ENCODE measurements around the gene B4GALT6. TPM values are rescaled to one million over a fixed set of nuclear protein-coding genes. Genes with fewer than 3 reads are reported as not detected.

The B4GALT6 gene
- total RNA-seq, 2 experiments from 2014 or later = 1.1 to 2.0 TPM

DNA sequence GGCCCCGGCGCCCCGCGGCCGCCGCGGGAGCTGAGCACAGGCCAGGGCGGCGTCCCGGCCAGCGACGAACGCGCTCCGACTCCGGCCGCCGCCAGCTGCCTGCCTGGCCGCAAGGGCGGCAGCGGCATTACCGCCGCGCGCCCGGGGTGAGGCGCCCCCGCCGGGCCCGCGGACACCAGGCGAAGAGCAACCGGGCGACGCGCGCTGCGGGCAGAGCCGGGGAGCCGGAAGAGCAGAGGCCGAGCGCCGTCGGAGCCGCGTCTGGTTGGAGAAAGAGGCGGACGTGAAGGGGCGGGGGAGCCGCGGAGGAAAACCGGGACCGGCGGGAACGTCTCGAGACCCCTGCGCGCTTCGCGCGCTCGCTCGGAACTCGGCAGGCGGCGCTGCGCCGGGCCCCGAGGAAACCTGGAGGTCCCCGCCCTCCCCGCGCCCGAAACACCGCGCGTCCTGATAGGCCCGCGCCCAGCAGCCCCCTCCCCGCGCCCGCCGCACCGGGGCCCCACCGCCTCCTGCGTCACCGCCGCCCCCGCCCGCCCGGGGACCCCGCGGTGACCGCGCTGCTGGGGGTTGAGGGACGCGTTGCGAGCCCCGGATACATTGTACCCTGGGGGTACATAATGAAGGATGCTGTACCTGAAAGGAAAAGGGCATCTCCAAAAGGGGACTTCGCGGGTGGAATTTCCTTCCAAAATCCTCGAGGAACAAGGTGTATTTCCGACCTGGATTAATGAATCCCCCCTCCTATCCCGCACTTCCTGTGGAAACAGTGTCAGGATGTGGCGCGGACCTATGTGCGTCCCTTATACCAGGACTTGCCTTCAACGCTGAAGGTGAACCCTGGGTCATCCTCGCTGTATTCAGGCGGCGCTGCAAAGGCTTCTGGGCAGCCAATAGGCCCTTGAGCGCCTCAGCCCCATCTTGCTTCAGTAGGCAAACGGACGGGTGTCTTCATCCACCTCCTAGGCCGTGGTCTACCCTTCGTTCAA is 1.0 kb upstream of the B4GALT6 start:
- DNase-seq = peak; percentile 41
- H3K27ac Mint-ChIP-seq = no peak overlapping the region
- H3K36me3 Mint-ChIP-seq (ENCODE audit: low read depth) = no peaks in the 10 kb centered on the region
- peaks cover 47% of the 10 kb centered on the region for H3K27me3 Mint-ChIP-seq
- POLR2A ChIA-PET = no interaction called here
- H3K9me3 Mint-ChIP-seq = no peaks in the 10 kb centered on the region
- peak overlapping the region; percentile 75 for H3K4me3 Mint-ChIP-seq
- H3K4me1 Mint-ChIP-seq = peaks cover 20% of the 10 kb centered on the region
- CTCF ChIA-PET = interaction anchor here (0.6 to 1.3 kb wide), 2 partner anchors 14 to 38 kb away, joined by 3 to 4 read pairs; no protein-coding TSS in a partner anchor

DNA sequence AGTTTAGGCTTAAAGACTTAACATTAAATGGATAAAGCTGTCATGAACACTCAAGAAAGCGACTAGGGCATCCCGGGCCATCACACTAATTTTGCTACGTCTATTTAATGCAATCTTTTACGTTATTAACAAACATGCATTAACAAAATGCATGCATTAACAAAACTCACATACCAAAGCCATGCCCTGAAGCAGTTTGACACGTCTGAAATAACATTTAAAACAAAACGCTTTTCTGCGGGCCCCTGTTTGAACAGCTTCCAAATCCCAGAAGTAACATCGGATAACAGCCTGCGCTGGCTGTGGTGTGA is 458 bp downstream of the B4GALT6 start:
- POLR2A ChIA-PET = no interaction called here
- peak overlapping the region; percentile 75 for H3K4me3 Mint-ChIP-seq
- peaks cover 20% of the 10 kb centered on the region for H3K4me1 Mint-ChIP-seq
- peaks cover 46% of the 10 kb centered on the region for H3K27me3 Mint-ChIP-seq
- H3K9me3 Mint-ChIP-seq = no peaks in the 10 kb centered on the region
- CTCF ChIA-PET = interaction anchor here (0.5 to 1.3 kb wide), 2 partner anchors 39 to 418 kb away, joined by 3 read pairs; no protein-coding TSS in a partner anchor
- no peaks in the 10 kb centered on the region for H3K36me3 Mint-ChIP-seq (ENCODE audit: low read depth)
- H3K27ac Mint-ChIP-seq = peak overlapping the region; percentile 43
- DNase-seq = no peak

- no peak for DNase-seq
- Mint-ChIP-seq H3K4me1 (peaks cover 20% of the 10 kb centered on the region), H3K27ac (no peak overlapping the region), H3K9me3 (no peaks in the 10 kb centered on the region), H3K27me3 (peaks cover 50% of the 10 kb centered on the region), H3K36me3 (ENCODE audit: low read depth) (no peaks in the 10 kb centered on the region), H3K4me3 (no peak overlapping the region)
- POLR2A ChIA-PET = no interaction called here
- CTCF ChIA-PET = no interaction called here
Observed at GRCh38 chr18:31683106-31683505, 1.3 kb downstream of the B4GALT6 start.

DNA sequence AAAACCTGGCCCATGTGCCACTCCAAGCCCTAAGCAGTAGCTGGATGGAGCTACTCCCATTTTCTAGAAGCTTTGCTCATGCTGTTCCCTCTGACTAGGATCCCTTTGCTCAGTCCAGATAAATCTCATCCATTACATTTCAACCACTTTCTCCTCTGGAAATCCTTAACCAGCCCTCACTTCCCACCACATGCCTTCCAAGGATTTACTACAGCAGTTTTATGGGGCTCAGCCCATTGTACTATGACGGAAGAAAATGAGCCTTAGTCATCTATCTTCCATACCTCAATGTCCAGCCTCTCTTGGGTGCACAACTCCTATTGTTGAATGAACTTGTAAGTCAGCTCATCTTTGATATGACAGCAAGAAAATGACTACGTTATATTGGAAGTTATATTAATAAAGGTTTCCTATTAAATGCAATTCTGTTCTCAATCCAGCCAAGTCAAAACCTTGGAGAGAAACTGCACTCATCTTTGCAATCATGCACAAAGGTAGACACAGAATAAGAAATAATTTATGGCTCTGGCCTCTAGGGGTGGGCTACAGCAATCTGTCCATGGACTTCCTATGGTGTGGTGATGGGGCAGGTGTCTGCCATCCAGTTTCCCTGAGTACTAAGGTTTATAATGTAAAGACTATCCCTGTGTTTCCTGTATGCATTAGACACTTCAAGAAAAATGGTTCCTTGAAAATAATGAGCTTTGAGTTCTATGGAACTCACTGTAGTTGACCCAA is 3.4 kb downstream of the B4GALT6 start:
- no peak overlapping the region for H3K27ac Mint-ChIP-seq
- ChIA-PET CTCF (no interaction called here), POLR2A (no interaction called here)
- DNase-seq = no peak
- H3K9me3 Mint-ChIP-seq = no peaks in the 10 kb centered on the region
- no peaks in the 10 kb centered on the region for H3K36me3 Mint-ChIP-seq (ENCODE audit: low read depth)
- peaks cover 11% of the 10 kb centered on the region for H3K4me1 Mint-ChIP-seq
- H3K27me3 Mint-ChIP-seq = peaks cover 46% of the 10 kb centered on the region
- no peak overlapping the region for H3K4me3 Mint-ChIP-seq

DNA sequence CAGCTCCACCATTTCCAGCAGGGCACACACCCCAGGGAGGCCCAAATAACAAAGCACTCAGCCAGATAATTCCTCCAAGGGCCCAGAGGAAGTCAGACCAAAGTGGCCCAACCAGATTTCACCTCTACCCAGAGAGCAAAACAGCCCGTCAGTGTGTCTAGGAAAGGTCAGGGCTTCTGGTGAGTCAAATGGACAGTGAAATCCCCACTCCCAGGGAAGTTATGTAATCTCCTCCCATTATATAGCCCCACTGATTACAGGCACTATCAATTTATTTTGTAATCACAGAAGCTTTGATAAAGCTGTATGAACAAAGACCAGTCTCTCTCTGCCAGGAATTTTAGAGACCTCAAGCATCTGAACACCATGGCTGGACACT is 4.0 kb downstream of the B4GALT6 start:
- no peak overlapping the region for H3K4me3 Mint-ChIP-seq
- H3K9me3 Mint-ChIP-seq = no peaks in the 10 kb centered on the region
- no peak for DNase-seq
- ChIA-PET CTCF (no interaction called here), POLR2A (no interaction called here)
- H3K4me1 Mint-ChIP-seq = peaks cover 8% of the 10 kb centered on the region
- H3K36me3 Mint-ChIP-seq (ENCODE audit: low read depth) = no peaks in the 10 kb centered on the region
- no peak overlapping the region for H3K27ac Mint-ChIP-seq
- H3K27me3 Mint-ChIP-seq = peaks cover 42% of the 10 kb centered on the region

- H3K36me3 Mint-ChIP-seq (ENCODE audit: low read depth) = no peaks in the 10 kb centered on the region
- peaks cover 8% of the 10 kb centered on the region for H3K4me1 Mint-ChIP-seq
- no peak overlapping the region for H3K4me3 Mint-ChIP-seq
- no peaks in the 10 kb centered on the region for H3K9me3 Mint-ChIP-seq
- peaks cover 42% of the 10 kb centered on the region for H3K27me3 Mint-ChIP-seq
- H3K27ac Mint-ChIP-seq = no peak overlapping the region
- ChIA-PET POLR2A (no interaction called here), CTCF (no interaction called here)
- DNase-seq = no peak
Observed at GRCh38 chr18:31679791-31680432, 4.5 kb downstream of the B4GALT6 start.

GRCh38 chr18:31679133-31679742 is 5.1 kb downstream of the B4GALT6 start:
- no peaks in the 10 kb centered on the region for H3K36me3 Mint-ChIP-seq (ENCODE audit: low read depth)
- no peak overlapping the region for H3K4me3 Mint-ChIP-seq
- H3K4me1 Mint-ChIP-seq = peaks cover 6% of the 10 kb centered on the region
- DNase-seq = no peak
- peaks cover 43% of the 10 kb centered on the region for H3K27me3 Mint-ChIP-seq
- H3K9me3 Mint-ChIP-seq = no peaks in the 10 kb centered on the region
- no peak overlapping the region for H3K27ac Mint-ChIP-seq
- ChIA-PET POLR2A (no interaction called here), CTCF (no interaction called here)

- Mint-ChIP-seq H3K9me3 (no peaks in the 10 kb centered on the region), H3K36me3 (ENCODE audit: low read depth) (no peaks in the 10 kb centered on the region), H3K4me1 (no peaks in the 10 kb centered on the region), H3K27ac (no peak overlapping the region), H3K4me3 (no peak overlapping the region), H3K27me3 (peaks cover 34% of the 10 kb centered on the region)
- CTCF ChIA-PET = no interaction called here
- POLR2A ChIA-PET = no interaction called here
- DNase-seq = no peak
Observed at GRCh38 chr18:31678425-31678824, 6.0 kb downstream of the B4GALT6 start.

DNA sequence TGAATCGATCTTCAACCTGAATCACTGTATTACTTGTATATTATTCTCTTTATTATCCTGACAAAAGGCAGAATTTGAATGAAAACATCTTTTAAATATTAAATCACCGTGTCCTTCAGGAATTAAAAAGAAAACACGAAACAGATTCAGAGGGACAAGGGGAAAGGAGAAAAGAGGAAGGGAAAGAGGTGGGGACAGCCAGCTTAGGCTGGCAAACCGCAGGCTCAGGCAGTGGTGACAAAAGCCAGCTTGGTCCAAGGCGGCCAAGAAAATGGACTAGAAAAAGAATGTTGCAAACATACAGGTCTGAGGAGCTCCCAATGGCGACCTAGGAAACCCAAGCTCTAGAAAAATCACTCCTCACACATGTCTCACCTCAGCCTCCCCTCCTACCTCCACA is 6.8 kb downstream of the B4GALT6 start:
- Mint-ChIP-seq H3K4me1 (no peaks in the 10 kb centered on the region), H3K9me3 (no peaks in the 10 kb centered on the region), H3K27me3 (peaks cover 26% of the 10 kb centered on the region), H3K4me3 (no peak overlapping the region), H3K27ac (no peak overlapping the region), H3K36me3 (ENCODE audit: low read depth) (no peaks in the 10 kb centered on the region)
- POLR2A ChIA-PET = no interaction called here
- CTCF ChIA-PET = no interaction called here
- DNase-seq = no peak

- Mint-ChIP-seq H3K27me3 (peaks cover 17% of the 10 kb centered on the region), H3K4me3 (no peak overlapping the region), H3K27ac (no peak overlapping the region), H3K9me3 (no peaks in the 10 kb centered on the region), H3K36me3 (ENCODE audit: low read depth) (no peaks in the 10 kb centered on the region), H3K4me1 (no peaks in the 10 kb centered on the region)
- CTCF ChIA-PET = no interaction called here
- no peak for DNase-seq
- POLR2A ChIA-PET = no interaction called here
Observed at GRCh38 chr18:31675404-31675803, 9.0 kb downstream of the B4GALT6 start.

DNA sequence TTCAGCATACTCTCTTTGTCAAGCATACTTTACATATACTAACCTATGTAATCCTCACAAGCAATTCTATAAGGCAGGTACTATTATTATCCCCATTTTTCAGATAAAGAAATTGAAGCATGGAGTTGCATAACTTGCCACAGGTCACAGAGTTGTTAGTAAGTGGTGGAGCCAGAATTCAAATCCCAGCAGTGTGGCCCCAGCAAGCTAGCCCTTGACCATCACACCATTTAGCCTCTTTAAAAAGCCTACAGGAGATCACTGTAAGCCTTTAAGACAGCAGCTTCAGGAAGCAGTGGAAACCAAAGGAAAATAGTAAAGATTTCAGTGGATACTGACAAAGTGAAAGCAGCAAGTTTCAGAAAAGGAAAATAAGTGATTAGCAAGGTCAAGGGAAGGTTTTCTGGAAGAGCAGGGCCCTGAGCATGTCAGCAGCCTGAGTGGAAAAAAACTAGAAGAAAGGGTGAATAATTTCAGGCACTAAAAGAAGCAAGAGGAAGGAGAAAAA is 11.7 kb downstream of the B4GALT6 start:
- no peaks in the 10 kb centered on the region for H3K4me1 Mint-ChIP-seq

DNA sequence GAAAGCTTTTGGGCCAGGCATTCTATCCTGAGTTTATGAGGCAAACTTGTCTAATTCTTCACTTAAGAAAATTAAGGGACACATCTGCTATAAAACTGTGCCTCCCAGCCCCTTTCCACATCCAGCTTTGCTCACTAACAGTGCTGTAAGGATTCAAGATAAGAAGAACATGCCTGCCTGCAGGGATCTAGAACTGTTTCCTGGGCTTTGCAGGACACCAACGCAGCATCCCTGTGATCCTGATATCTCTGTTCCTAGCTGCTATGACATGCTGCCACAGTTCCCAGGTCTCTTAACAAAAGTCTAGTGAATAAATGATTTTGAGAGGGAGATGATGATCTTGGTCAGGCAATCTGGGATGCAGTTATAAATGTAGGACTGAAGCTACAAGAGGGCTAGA is 12.4 kb downstream of the B4GALT6 start:
- CTCF ChIA-PET = interaction anchor here (0.6 kb wide), 1 partner anchor 933 kb away, joined by 3 read pairs; no protein-coding TSS in a partner anchor

More for the DNA sequence above, 11.7 kb downstream of the B4GALT6 start:
- Mint-ChIP-seq H3K4me3 (no peak overlapping the region), H3K27me3 (peaks cover 6% of the 10 kb centered on the region), H3K36me3 (ENCODE audit: low read depth) (no peaks in the 10 kb centered on the region), H3K9me3 (no peaks in the 10 kb centered on the region), H3K27ac (no peak overlapping the region)
- no peak for DNase-seq
- ChIA-PET POLR2A (no interaction called here), CTCF (interaction anchor here (0.6 kb wide), 1 partner anchor 932 kb away, joined by 3 read pairs; no protein-coding TSS in a partner anchor)

More for the DNA sequence above, 12.4 kb downstream of the B4GALT6 start:
- Mint-ChIP-seq H3K27me3 (peaks cover 2% of the 10 kb centered on the region), H3K27ac (no peak overlapping the region), H3K4me3 (no peak overlapping the region), H3K4me1 (no peaks in the 10 kb centered on the region), H3K9me3 (no peaks in the 10 kb centered on the region), H3K36me3 (ENCODE audit: low read depth) (no peaks in the 10 kb centered on the region)
- no peak for DNase-seq
- POLR2A ChIA-PET = no interaction called here
